Parathyroid adenoma (tissue), 2 donors: ENCODE measurements around the gene PEPD.

Experiments used
- H2AFZ ChIP-seq: fragments of 300-600 bp; sonication (generic); one replicate; pipeline ENCODE4 v1.7.0; 2017; ENCODE audit warnings: antibody characterized with exemption, mild to moderate bottlenecking
- H3K27ac ChIP-seq: fragments of 300-600 bp; sonication (generic); one replicate; pipeline ENCODE4 v1.7.0; 2017
- H3K27me3 ChIP-seq: fragments of 300-600 bp; sonication (generic); one replicate; pipeline ENCODE4 v1.7.0; 2017; ENCODE audit warnings: low read length; ENCODE audit not compliant: control insufficient read depth, insufficient read depth
- H3K36me3 ChIP-seq: fragments of 300-600 bp; sonication (generic); one replicate; pipeline ENCODE4 v1.7.0; 2017; ENCODE audit warnings: low read length; ENCODE audit not compliant: control insufficient read depth, insufficient read depth
- H3K4me1 ChIP-seq: fragments of 300-600 bp; sonication (generic); one replicate; pipeline ENCODE4 v1.7.0; 2017; ENCODE audit warnings: control low read depth
- H3K4me2 ChIP-seq: fragments of 300-600 bp; sonication (generic); one replicate; pipeline ENCODE4 v1.7.0; 2017; ENCODE audit warnings: low read length
- H3K4me3 ChIP-seq: fragments of 300-600 bp; sonication (generic); one replicate; pipeline ENCODE4 v1.7.0; 2017; ENCODE audit warnings: low read depth, low read length
- H3K79me2 ChIP-seq: fragments of 300-600 bp; sonication (generic); one replicate; pipeline ENCODE4 v1.7.0; 2017; ENCODE audit warnings: control low read depth
- H3K9ac ChIP-seq: fragments of 300-600 bp; sonication (generic); one replicate; pipeline ENCODE4 v1.7.0; 2017; ENCODE audit warnings: mild to moderate bottlenecking
- H3K9me3 ChIP-seq: fragments of 300-600 bp; sonication (generic); one replicate; pipeline ENCODE4 v1.7.0; 2017; ENCODE audit warnings: low read length; ENCODE audit not compliant: control insufficient read depth
- TF ChIP-seq, protein P1 (sequence below): fragments of 300-600 bp; sonication (generic); IDR thresholded peaks from one replicate; pipeline ENCODE4 v1.7.0; 2017; ENCODE audit warnings: antibody characterized with exemption, mild to moderate bottlenecking
- donor health status: primary hyperparathyroidism.

PEPD gene

DNA sequence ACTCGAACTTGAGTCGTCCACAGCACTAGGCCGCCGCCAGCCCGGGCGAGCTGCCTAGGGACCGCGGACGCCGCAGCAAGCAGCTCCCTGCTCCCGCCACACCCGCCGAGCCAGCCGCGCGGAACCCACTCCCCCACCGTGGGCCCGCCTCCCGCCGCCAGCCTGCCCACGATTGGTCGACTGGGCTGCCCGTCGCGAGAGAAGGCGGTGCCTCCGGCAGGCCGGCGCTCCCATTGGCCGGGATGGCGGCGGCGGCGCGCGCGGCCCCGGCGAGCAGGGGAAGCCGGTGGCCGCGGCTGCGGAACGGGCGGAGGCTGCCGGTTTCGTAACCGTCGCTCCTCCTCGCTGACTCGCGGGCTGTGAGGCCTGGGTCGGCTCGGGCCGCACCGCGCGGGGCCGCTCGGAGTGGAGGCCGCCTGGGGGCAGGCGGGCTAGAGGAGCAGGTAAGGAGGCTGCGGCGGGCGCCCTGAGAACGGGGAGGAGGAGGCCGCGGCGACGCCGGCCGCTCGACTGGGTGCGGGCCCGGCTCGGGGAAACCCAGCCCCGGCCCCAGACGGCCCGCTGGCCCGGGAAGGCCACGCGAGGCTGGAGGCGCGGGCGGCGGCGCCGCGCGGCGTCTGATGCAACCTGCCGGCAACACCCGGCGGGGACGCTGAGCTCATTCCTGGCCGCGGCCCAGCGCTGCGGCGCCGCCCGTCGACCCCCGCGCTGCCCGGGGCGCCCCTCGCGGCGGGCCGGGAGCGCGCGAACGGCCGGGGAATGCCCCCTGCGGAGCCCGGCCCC is 147.9 kb downstream of the PEPD start, which contains the start of gene CEBPG:
Gene CEBPG (plus strand): TSS at position 257 of the 783 bp plus-strand sequence. CDS start 5,531 bp downstream, outside the sequence.
- TF ChIP-seq, protein P1, sequence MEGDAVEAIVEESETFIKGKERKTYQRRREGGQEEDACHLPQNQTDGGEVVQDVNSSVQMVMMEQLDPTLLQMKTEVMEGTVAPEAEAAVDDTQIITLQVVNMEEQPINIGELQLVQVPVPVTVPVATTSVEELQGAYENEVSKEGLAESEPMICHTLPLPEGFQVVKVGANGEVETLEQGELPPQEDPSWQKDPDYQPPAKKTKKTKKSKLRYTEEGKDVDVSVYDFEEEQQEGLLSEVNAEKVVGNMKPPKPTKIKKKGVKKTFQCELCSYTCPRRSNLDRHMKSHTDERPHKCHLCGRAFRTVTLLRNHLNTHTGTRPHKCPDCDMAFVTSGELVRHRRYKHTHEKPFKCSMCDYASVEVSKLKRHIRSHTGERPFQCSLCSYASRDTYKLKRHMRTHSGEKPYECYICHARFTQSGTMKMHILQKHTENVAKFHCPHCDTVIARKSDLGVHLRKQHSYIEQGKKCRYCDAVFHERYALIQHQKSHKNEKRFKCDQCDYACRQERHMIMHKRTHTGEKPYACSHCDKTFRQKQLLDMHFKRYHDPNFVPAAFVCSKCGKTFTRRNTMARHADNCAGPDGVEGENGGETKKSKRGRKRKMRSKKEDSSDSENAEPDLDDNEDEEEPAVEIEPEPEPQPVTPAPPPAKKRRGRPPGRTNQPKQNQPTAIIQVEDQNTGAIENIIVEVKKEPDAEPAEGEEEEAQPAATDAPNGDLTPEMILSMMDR = peak; percentile 6
- Histone ChIP-seq H3K4me2 (peak within 1 kb of the TSS; percentile 70), H3K36me3 (no peaks in the 10 kb centered on the region)

DNA sequence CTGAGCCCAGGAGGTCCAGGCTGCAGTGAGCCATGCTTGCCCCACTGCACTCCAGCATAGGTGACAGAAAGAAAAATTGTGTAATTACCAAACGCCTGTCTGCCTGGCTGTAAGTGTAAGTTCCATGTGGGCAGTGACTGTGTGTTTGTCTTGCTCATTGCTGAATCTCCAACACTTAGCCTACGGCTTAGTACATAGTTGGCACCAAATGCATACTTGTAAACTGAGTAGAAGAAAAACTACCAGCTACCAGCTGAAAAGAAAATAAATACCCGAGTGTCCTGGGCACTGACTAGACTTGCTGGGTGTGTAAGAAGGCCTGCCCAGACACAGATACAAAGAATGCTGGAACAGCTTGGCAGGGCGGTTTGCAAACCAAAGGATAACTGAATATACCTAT is 150.8 kb downstream of the PEPD start:
- peaks cover 10% of the 10 kb centered on the region for H3K4me1 ChIP-seq
- H3K9me3 ChIP-seq = no peaks in the 10 kb centered on the region
- TF ChIP-seq, protein P1 = no peak
- no peak overlapping the region for H2AFZ ChIP-seq
- no peak overlapping the region for H3K4me3 ChIP-seq
- H3K79me2 ChIP-seq = peaks cover 17% of the 10 kb centered on the region
- no peaks in the 10 kb centered on the region for H3K27me3 ChIP-seq
- no peaks in the 10 kb centered on the region for H3K36me3 ChIP-seq
- no peak overlapping the region for H3K9ac ChIP-seq
- H3K27ac ChIP-seq = no peak overlapping the region
- no peak overlapping the region for H3K4me2 ChIP-seq

More for the DNA sequence above, 147.9 kb downstream of the PEPD start, which contains the start of gene CEBPG:
- H3K4me3 ChIP-seq = peak within 1 kb of the TSS; percentile 50
- no peaks in the 10 kb centered on the region for H3K9me3 ChIP-seq
- H3K27ac ChIP-seq = peak within 1 kb of the TSS; percentile 90
- peaks cover 10% of the 10 kb centered on the region for H3K4me1 ChIP-seq
- H3K9ac ChIP-seq = peak within 1 kb of the TSS; percentile 91
- H3K27me3 ChIP-seq = no peaks in the 10 kb centered on the region
- peak within 1 kb of the TSS; percentile 97 for H2AFZ ChIP-seq
- peaks cover 29% of the 10 kb centered on the region for H3K79me2 ChIP-seq

DNA sequence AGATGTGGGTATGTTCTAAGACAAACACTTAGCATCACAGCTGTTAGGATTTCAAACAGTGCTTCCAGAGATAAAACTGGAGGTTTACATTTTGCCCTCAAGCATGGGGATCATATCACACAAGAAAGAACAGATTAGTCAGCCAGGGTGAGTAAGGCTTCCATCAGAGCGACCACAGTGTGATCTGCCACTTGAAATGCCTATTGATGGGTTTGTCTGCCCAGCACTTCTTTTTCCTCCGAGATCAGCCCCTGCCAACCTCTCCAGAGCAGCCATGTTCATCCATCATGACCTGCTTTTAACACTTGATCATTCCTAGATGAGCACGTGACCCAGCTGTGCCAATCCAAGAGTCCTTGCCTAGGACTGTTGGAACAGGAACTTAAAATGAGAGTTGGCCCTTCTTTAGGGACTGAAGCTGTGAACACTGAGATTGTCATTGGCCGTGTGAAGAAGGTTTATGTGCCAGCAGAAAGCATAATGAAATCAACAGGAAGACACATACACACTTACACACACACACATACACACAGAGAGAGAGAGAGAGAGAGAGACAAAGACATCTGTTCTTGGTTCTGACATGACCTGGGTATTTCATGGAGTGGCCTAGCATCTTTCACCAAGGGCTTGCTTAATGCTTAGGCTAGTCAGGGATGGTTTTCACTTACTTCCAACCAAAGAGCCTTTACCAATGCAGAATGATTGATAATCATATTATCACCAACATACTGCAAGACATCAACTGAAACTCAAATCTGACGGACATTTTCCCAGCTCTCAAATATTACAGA is 153.3 kb downstream of the PEPD start:
- Histone ChIP-seq H3K27ac (no peak overlapping the region), H2AFZ (no peak overlapping the region), H3K4me3 (no peak overlapping the region), H3K36me3 (no peaks in the 10 kb centered on the region), H3K9ac (no peak overlapping the region), H3K27me3 (no peaks in the 10 kb centered on the region), H3K4me2 (no peak overlapping the region), H3K9me3 (no peaks in the 10 kb centered on the region), H3K4me1 (no peaks in the 10 kb centered on the region), H3K79me2 (no peaks in the 10 kb centered on the region)
- TF ChIP-seq, protein P1 = no peak

DNA sequence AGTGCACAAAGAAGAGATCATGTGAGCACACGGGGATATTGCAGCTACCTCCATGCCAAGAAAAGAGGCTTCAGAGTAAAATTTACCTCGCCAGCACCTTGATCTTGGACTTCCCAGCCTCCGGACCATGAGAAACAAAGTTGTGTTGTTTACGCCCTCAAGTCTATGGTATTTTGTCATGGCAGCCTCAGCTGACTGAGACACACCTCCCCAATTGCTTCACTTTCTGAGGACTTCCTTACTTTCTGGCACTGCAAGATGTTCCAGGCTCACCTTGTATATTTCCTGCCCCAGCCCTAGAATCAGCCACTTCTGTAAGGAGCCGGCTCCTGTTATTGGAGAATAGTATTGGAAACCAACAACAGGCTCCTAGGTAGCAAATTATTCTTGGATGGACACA is 154.7 kb downstream of the PEPD start:
- H3K79me2 ChIP-seq = no peaks in the 10 kb centered on the region
- H3K4me3 ChIP-seq = no peak overlapping the region
- no peaks in the 10 kb centered on the region for H3K36me3 ChIP-seq
- no peaks in the 10 kb centered on the region for H3K4me1 ChIP-seq
- H3K9ac ChIP-seq = no peak overlapping the region
- TF ChIP-seq, protein P1 = no peak
- no peaks in the 10 kb centered on the region for H3K27me3 ChIP-seq
- no peaks in the 10 kb centered on the region for H3K9me3 ChIP-seq
- H2AFZ ChIP-seq = no peak overlapping the region
- no peak overlapping the region for H3K4me2 ChIP-seq
- H3K27ac ChIP-seq = no peak overlapping the region
